MCF 10A (cell line): ENCODE results near the gene GULP1. TPM values are rescaled to one million over a fixed set of nuclear protein-coding genes. Genes with fewer than 3 reads are reported as not detected.

ENCODE experiments used
- BruUV-seq: library from RNA; stranded (reverse); fragments of 400-500 nt; replicated peaks from 2 replicates; lab custom pipeline; 2021; lab: Mats Ljungman, UMichigan
- CTCF ChIA-PET: fragments of 300-600 bp; sonication (Branson Sonifier 250); formaldehyde crosslinking; extraction: SDS; loops from one replicate; lab custom pipeline; 2021; ENCODE audit warnings: antibody characterized with exemption, inconsistent platforms; lab: Yijun Ruan, JAX
- POLR2A ChIA-PET: fragments of 300-600, 350-650 bp; sonication (Branson Sonifier 250); formaldehyde crosslinking; extraction: SDS; loops from one replicate; lab custom pipeline; 2020; ENCODE audit warnings: antibody characterized with exemption, inconsistent platforms; lab: Yijun Ruan, JAX
- DNase-seq: peaks from one replicate; pipeline ENCODE4 v3.0.0-alpha.2; 2018; ENCODE audit not compliant: unreplicated experiment
- H3K27ac Mint-ChIP-seq: one replicate; pipeline ENCODE4 v1.8.0; 2022; ENCODE audit warnings: mild to moderate bottlenecking, low read depth, mixed read lengths; ENCODE audit not compliant: unreplicated experiment
- H3K27me3 Mint-ChIP-seq: one replicate; pipeline ENCODE4 v1.8.0; 2022; ENCODE audit warnings: mixed read lengths; ENCODE audit not compliant: insufficient read depth, unreplicated experiment
- H3K36me3 Mint-ChIP-seq: one replicate; pipeline ENCODE4 v1.8.0; 2022; ENCODE audit warnings: mild to moderate bottlenecking, moderate library complexity, mixed read lengths; ENCODE audit not compliant: insufficient read depth, unreplicated experiment
- H3K4me1 Mint-ChIP-seq: one replicate; pipeline ENCODE4 v1.8.0; 2022; ENCODE audit warnings: mixed read lengths; ENCODE audit not compliant: insufficient read depth, unreplicated experiment
- H3K4me3 Mint-ChIP-seq: one replicate; pipeline ENCODE4 v1.8.0; 2022; ENCODE audit warnings: mild to moderate bottlenecking, moderate library complexity, mixed read lengths; ENCODE audit not compliant: unreplicated experiment
- H3K9me3 Mint-ChIP-seq: one replicate; pipeline ENCODE4 v1.8.0; 2022; ENCODE audit warnings: mixed read lengths; ENCODE audit not compliant: unreplicated experiment
- intact Hi-C: fragments of 100-400 bp; cut with micrococcal nuclease; formaldehyde crosslinking; loops from 2 replicates; pipeline ENCODE4 v1.14.1; 2022
- total RNA-seq: library from RNA; stranded (reverse); gene quantifications from 2 replicates; pipeline ENCODE4 v1.2.3, GENCODE V29; 2022
- TF ChIP-seq, protein P1 (sequence below): fragments of 200-600 bp; IDR thresholded peaks from one replicate; pipeline ENCODE4 v1.8.0; 2022; ENCODE audit warnings: antibody characterized with exemption, mild to moderate bottlenecking; ENCODE audit not compliant: unreplicated experiment

The GULP1 gene
- total RNA-seq, 1 experiment from 2014 or later, result 4.2 TPM

DNA sequence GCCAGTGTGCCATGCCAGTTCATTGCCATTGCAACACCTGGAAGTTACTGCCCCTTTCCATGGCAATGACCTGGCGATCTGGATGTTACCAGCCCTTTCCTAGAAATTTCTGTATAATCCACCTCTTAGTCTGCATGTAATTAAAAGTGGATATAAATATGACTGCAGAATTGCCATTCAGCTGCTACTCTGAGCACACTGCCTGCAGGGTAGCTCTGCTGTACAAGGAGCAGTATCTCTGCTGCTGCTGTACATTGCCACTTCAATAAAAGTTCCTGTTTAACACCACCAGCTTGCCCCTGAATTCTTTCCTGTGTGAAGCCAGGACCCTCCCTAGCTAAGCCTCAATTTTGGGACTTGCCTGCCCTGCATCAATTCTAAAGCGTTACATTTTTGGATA is 17.4 kb upstream of the GULP1 start:
- H3K36me3 Mint-ChIP-seq, result no peaks in the 10 kb centered on the region
- TF ChIP-seq, protein P1, sequence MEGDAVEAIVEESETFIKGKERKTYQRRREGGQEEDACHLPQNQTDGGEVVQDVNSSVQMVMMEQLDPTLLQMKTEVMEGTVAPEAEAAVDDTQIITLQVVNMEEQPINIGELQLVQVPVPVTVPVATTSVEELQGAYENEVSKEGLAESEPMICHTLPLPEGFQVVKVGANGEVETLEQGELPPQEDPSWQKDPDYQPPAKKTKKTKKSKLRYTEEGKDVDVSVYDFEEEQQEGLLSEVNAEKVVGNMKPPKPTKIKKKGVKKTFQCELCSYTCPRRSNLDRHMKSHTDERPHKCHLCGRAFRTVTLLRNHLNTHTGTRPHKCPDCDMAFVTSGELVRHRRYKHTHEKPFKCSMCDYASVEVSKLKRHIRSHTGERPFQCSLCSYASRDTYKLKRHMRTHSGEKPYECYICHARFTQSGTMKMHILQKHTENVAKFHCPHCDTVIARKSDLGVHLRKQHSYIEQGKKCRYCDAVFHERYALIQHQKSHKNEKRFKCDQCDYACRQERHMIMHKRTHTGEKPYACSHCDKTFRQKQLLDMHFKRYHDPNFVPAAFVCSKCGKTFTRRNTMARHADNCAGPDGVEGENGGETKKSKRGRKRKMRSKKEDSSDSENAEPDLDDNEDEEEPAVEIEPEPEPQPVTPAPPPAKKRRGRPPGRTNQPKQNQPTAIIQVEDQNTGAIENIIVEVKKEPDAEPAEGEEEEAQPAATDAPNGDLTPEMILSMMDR, result no peak
- ChIA-PET CTCF (interaction anchor here (1.0 kb wide), 1 partner anchor 702 kb away, joined by 3 read pairs; no protein-coding TSS in a partner anchor), POLR2A (interaction anchor here (1.1 kb wide), 1 partner anchor 18 kb away, joined by 4 read pairs; the partner anchor contains the start of gene GULP1)
- H3K4me3 Mint-ChIP-seq, result no peak overlapping the region
- no peak for DNase-seq
- no peak overlapping the region for H3K27ac Mint-ChIP-seq
- intact Hi-C loops, result no loop called here
- no TSS peak for BruUV-seq
- no peaks in the 10 kb centered on the region for H3K9me3 Mint-ChIP-seq
- H3K27me3 Mint-ChIP-seq, result no peaks in the 10 kb centered on the region
- no peaks in the 10 kb centered on the region for H3K4me1 Mint-ChIP-seq

- Mint-ChIP-seq H3K27ac (no peak overlapping the region), H3K4me1 (no peaks in the 10 kb centered on the region), H3K27me3 (no peaks in the 10 kb centered on the region), H3K4me3 (no peak overlapping the region), H3K9me3 (no peaks in the 10 kb centered on the region), H3K36me3 (no peaks in the 10 kb centered on the region)
- ChIA-PET CTCF (interaction anchor here (0.6 kb wide), 1 partner anchor 14 kb away, joined by 3 read pairs; no protein-coding TSS in a partner anchor), POLR2A (no interaction called here)
- intact Hi-C loops, result no loop called here
- no TSS peak for BruUV-seq
- TF ChIP-seq, protein P1, result no peak
- DNase-seq, result no peak
These were observed 15.4 kb upstream of the GULP1 start for GRCh38 chr2:188276255-188276654.

- Mint-ChIP-seq H3K4me3 (no peak overlapping the region), H3K36me3 (no peaks in the 10 kb centered on the region), H3K4me1 (no peaks in the 10 kb centered on the region)
These were observed 13.9 kb upstream of the GULP1 start for GRCh38 chr2:188277786-188278185.

DNA sequence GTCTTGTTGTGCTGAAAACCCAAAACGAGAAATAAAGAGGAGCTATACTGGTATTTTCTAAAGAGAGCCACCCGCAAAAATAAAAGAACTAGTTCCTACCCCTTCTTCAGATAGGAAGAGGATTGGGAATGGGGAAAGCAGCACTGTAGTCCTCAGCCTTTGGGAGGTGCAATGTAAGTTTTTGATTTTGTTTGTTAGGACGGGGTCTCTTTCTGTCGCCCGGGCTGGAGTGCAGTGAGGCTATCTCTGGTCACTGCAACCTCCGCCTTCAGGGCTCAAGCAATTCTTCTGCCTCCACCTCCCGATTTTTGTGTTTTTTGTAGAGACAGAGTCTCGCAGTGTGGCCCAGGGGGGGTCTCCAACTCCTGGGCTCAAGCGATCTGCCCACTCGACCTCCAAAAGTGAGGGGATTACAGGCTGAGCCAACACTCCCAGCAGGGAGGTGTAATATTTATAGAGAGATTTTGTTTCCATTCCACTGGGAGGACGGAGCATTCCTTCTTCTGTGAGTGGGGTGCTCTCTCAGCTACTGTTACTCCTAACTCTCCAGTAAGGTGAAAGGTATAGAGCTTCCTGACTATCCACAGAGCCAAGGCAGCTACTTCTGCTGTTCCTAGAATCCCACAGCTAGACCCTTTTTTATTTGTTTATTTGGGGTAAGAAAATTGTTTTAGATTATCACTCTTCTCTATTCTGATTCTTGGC is 13.1 kb upstream of the GULP1 start:
- no peak overlapping the region for H3K4me3 Mint-ChIP-seq
- no peaks in the 10 kb centered on the region for H3K4me1 Mint-ChIP-seq

More at GRCh38 chr2:188277786-188278185, 13.9 kb upstream of the GULP1 start:
- Mint-ChIP-seq H3K9me3 (no peaks in the 10 kb centered on the region), H3K27ac (no peak overlapping the region), H3K27me3 (no peaks in the 10 kb centered on the region)
- DNase-seq, result no peak
- TF ChIP-seq, protein P1, result no peak
- ChIA-PET CTCF (no interaction called here), POLR2A (interaction anchor here (0.6 kb wide), 1 partner anchor 14 kb away, joined by 3 read pairs; no protein-coding TSS in a partner anchor)
- BruUV-seq, result no TSS peak
- intact Hi-C loops, result no loop called here

More for the DNA sequence above, 13.1 kb upstream of the GULP1 start:
- ChIA-PET CTCF (interaction anchor here (0.6 to 1.1 kb wide), 2 partner anchors 13 to 779 kb away, joined by 3 read pairs; partner anchors contain the start of gene GULP1), POLR2A (interaction anchor here (0.7 kb wide), 1 partner anchor 931 kb away, joined by 3 read pairs; no protein-coding TSS in a partner anchor)
- no TSS peak for BruUV-seq
- TF ChIP-seq, protein P1, result no peak
- H3K36me3 Mint-ChIP-seq, result no peaks in the 10 kb centered on the region
- H3K27me3 Mint-ChIP-seq, result no peaks in the 10 kb centered on the region
- no peak overlapping the region for H3K27ac Mint-ChIP-seq
- no peaks in the 10 kb centered on the region for H3K9me3 Mint-ChIP-seq
- no peak for DNase-seq
- intact Hi-C loops, result no loop called here
